NB4 (cell line): ENCODE data around the gene HSFX4.
A peak's percentile ranks its signal among the peaks of the same experiment; 100 is the strongest.
"Not testable (repeated sequence)": the region's sequence is repeated elsewhere in the genome, so short reads cannot be mapped to it uniquely, and the experiment has no call there.

Experiments
- DNase-seq: peaks from one replicate; pipeline ENCODE4 v3.0.0; 2010; ENCODE audit warnings: low read depth
- H3K4me3 ChIP-seq: one replicate; pipeline ENCODE4 v1.5.1; 2011; ENCODE audit warnings: mild to moderate bottlenecking, low read depth, low read length, moderate library complexity
- CTCF ChIP-seq: IDR thresholded peaks from one replicate; pipeline ENCODE4 v1.5.1; 2012; ENCODE audit warnings: low read depth, low read length
- MAX ChIP-seq: IDR thresholded peaks from 2 replicates; pipeline ENCODE4 v1.6.1; 2011; ENCODE audit warnings: low read depth, low read length
- MYC ChIP-seq: IDR thresholded peaks from 2 replicates; pipeline ENCODE4 v1.6.1; 2011; ENCODE audit warnings: low read depth, low read length
- POLR2A ChIP-seq: IDR thresholded peaks from 2 replicates; pipeline ENCODE4 v1.6.1; 2011; ENCODE audit warnings: mild to moderate bottlenecking; ENCODE audit not compliant: insufficient read length; ENCODE audit errors: extremely low read depth

Gene HSFX4, protein sequence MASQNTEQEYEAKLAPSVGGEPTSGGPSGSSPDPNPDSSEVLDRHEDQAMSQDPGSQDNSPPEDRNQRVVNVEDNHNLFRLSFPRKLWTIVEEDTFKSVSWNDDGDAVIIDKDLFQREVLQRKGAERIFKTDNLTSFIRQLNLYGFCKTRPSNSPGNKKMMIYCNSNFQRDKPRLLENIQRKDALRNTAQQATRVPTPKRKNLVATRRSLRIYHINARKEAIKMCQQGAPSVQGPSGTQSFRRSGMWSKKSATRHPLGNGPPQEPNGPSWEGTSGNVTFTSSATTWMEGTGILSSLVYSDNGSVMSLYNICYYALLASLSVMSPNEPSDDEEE

DNA sequence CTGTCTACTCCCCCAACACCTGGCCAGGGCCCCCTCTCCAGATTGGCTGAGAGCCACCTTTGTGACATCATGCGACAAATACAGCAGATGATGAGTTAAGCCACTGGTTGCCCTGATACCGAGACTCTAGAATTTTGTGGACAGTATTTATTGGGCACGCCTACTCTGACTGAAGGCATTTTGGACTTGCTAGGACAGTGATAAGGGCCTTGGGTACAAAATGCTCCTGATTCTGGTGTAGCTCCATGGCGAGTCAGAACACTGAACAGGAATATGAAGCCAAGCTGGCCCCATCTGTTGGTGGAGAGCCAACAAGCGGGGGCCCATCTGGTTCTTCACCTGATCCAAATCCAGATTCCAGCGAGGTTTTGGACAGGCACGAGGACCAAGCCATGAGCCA, at the start of gene HSFX4:
HSFX4 (plus strand) TSS at position 174 of the 400 bp plus-strand sequence; CDS start at position 246, 72 bp downstream.
- not testable (repeated sequence) for DNase-seq, H3K4me3 ChIP-seq

GRCh38 chrX:149881081-149881711, 48.2 kb upstream of the HSFX4 start, which contains the start of gene MAGEA8:
MAGEA8 (plus strand) TSS chrX:149881183; CDS start chrX:149884273, 3,090 bp downstream.
- TF ChIP-seq CTCF, result peak; percentile 10
- TF ChIP-seq MAX, result no peak
- no peak for TF ChIP-seq MYC
- DNase-seq, result peak; percentile 11
- H3K4me3 ChIP-seq, result no peak within 1 kb of the TSS

- H3K4me3 ChIP-seq, DNase-seq: not testable (repeated sequence)
Measured at GRCh38 chrX:149890828-149891227, 38.5 kb upstream of the HSFX4 start.

- no peak overlapping the region for H3K4me3 ChIP-seq
- TF ChIP-seq CTCF (no peak), MYC (no peak), MAX (no peak), POLR2A (no peak)
- no peak for DNase-seq
Measured at GRCh38 chrX:149898554-149898953, 30.8 kb upstream of the HSFX4 start.

DNA sequence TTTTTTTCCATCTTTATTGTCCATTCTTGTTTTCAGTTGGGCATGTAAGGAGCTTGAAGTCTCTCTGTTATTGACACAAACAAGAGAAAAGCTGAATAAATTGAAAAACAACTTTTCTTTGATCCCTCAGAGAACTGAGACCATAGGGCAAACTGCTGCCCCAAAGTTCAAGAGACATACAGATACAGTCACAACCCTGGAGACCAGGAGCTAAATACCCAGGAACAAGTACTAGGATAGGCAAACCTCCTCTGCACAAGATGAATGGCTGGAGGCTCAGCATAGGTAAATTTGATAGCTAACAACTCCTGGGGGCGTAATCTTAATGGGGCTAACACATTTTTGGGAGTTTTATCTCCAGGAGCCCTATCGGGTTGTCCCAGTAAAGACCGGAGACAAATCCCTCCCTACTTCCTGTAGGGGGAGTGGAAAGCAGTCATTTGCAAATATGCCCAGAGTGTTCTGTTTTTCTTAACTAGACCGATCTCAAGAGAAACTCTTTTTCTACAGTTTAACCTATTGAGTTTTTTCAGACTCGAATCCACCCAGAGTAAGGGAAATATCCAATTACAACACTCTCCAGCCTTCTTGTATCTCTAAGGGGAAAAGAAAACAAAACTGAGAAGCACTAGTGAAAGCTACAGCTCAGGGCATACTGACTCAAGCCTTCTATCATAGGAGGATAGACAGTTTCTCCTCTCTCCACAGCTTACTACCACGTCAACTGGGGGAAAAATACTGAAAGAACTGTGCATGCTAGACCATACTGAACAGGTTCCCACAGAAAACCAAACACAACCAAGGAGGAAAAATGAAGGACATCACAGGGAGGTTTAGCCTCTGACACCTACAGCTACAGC, 25.3 kb upstream of the HSFX4 start:
- no peak for TF ChIP-seq CTCF
- TF ChIP-seq MAX, result no peak
- no peak for TF ChIP-seq POLR2A
- TF ChIP-seq MYC, result no peak
- no peak for DNase-seq
- H3K4me3 ChIP-seq, result no peak overlapping the region

GRCh38 chrX:149908308-149908707, 21.1 kb upstream of the HSFX4 start:
- TF ChIP-seq MYC (no peak), CTCF (no peak), MAX (no peak), POLR2A (no peak)
- DNase-seq, result no peak
- no peak overlapping the region for H3K4me3 ChIP-seq
